Fibroblast of pulmonary artery (primary cell): Measurements from ENCODE around the gene JPH2.

Experiments used
- DNase-seq: peaks from one replicate; pipeline ENCODE4 v3.0.0-alpha.2; 2010; ENCODE audit warnings: low read depth
- H3K4me3 ChIP-seq: replicated peaks from 2 replicates; pipeline ENCODE4 v1.5.1; 2011; ENCODE audit warnings: low read depth, mild to moderate bottlenecking, control low read depth, low read length, moderate library complexity
- TF ChIP-seq, protein P1 (sequence below): IDR thresholded peaks from 2 replicates; pipeline ENCODE4 v1.5.1; 2011; ENCODE audit warnings: mild to moderate bottlenecking, control low read depth, low read length, inconsistent platforms; ENCODE audit errors: missing control alignments

JPH2 gene

GRCh38 chr20:44087051-44087856 lies 99.7 kb downstream of the JPH2 start:
- TF ChIP-seq, protein P1, sequence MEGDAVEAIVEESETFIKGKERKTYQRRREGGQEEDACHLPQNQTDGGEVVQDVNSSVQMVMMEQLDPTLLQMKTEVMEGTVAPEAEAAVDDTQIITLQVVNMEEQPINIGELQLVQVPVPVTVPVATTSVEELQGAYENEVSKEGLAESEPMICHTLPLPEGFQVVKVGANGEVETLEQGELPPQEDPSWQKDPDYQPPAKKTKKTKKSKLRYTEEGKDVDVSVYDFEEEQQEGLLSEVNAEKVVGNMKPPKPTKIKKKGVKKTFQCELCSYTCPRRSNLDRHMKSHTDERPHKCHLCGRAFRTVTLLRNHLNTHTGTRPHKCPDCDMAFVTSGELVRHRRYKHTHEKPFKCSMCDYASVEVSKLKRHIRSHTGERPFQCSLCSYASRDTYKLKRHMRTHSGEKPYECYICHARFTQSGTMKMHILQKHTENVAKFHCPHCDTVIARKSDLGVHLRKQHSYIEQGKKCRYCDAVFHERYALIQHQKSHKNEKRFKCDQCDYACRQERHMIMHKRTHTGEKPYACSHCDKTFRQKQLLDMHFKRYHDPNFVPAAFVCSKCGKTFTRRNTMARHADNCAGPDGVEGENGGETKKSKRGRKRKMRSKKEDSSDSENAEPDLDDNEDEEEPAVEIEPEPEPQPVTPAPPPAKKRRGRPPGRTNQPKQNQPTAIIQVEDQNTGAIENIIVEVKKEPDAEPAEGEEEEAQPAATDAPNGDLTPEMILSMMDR: no peak
- no peak overlapping the region for H3K4me3 ChIP-seq
- DNase-seq: no peak

- H3K4me3 ChIP-seq: no peak overlapping the region
- TF ChIP-seq, protein P1: no peak
- DNase-seq: no peak
Measured at GRCh38 chr20:44085616-44086434, 101.2 kb downstream of the JPH2 start.

DNA sequence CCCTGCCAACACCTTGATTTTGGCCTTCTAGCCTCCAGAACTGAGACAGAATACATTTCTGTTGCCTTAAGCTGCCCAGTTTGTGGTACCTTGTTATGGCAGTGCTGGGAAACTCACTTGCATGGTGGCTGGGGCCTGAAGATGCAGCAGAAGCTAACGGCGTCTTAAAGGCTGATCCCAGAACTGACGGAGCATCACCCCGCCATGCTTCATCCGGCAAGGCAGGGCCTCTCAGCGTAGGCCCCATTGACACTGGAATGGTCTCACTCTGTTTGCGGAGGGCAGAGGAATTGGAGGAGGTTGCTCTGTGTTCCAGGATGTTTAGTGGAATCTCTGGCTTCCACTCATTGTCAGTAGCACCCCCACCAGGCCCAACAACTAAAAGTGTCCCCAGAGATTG lies 102.1 kb downstream of the JPH2 start:
- TF ChIP-seq, protein P1: no peak
- DNase-seq: no peak

DNA sequence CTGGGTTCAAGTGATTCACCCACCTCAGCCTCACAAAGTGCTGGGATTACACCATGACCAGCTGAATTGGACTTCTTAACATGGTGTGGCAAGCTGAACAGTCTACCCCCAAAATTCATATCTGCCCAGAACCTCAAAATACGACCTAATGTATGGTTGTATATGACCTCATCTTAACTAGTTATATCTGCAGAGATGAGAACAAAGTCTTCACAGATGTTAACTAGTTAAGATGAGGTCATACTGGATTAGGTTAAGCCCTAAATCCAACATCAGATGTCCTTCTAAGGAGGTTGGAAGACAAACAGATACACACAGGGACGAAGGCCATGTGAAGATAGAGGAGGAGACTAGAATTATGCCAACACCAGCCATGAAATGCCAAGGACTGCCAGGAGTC lies 102.5 kb downstream of the JPH2 start:
- TF ChIP-seq, protein P1: no peak
- DNase-seq: no peak
- no peak overlapping the region for H3K4me3 ChIP-seq

More for the DNA sequence above, 102.1 kb downstream of the JPH2 start:
- no peak overlapping the region for H3K4me3 ChIP-seq

DNA sequence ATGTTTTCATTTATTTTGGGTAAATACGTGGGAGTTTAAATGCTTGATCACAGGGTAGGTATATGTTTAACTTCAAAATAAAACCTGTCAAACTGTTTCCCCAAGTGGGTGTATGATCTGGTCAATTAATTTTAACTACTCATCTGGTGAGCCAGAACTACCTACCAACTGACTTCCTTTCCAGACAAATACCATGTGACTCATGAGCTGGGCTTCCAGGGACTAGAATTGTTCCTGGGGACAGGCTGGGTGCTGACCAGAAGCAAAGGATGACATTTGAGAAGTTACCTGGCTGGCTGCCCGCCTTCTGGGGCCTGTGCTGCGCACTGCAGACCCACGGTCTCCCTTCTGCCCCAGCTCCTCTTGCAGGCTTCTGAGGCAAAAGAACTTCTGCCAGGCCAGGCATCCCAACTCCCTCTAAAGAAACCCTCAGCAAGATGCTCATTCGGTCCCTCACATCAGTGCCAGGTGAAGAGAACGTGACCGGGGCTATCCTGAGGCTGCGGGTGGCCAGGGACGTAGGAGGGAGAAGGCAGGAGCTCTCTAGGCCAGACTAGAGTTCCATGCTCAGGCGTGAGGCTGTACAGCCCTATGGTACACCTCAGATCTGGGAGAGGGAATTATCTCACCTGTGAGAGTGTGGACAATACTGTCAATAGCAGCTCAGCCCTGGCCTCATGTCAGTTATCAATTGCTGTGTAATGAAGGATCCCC lies 103.6 kb downstream of the JPH2 start:
- no peak overlapping the region for H3K4me3 ChIP-seq
- peak; percentile 28 for DNase-seq
- TF ChIP-seq, protein P1: no peak

DNA sequence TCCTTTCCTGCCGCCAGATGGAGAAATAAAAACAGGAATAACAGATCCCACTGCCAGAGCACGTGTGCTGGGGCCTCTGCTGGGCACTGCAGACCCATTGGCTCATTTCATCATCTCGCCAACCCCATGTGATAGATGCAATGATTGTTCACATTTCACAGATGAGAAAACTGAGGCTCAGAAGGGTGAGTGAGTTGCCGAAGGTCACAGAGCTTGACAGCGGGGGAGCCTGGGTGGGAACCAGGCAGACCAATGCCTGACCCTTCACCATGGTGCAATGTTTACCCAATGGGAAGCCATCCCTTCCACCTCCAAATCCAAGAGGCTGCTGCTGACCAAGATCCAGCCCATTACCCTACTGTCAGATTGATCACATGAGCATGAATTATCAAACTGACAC lies 105.1 kb downstream of the JPH2 start:
- TF ChIP-seq, protein P1: no peak
- H3K4me3 ChIP-seq: no peak overlapping the region
- no peak for DNase-seq
